NCI-H2227 (cell line): ENCODE data around the gene APLN.
A peak's percentile ranks its signal among the peaks of the same experiment; 100 is the strongest.

Experiments used
- DNase-seq: peaks from one replicate; lab custom pipeline; 2025; ENCODE audit not compliant: unreplicated experiment; lab: John Stamatoyannopoulos, UW

Gene APLN, protein sequence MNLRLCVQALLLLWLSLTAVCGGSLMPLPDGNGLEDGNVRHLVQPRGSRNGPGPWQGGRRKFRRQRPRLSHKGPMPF

GRCh38 chrX:129654652-129655546 is at the start of gene APLN:
Gene APLN (minus strand): TSS chrX:129654956. CDS start chrX:129654630, 326 bp downstream.
- peak; percentile 84 for DNase-seq

- no peak for DNase-seq
Measured at GRCh38 chrX:129704491-129704890, 49.7 kb upstream of the APLN start.

- no peak for DNase-seq
Measured at GRCh38 chrX:129701624-129702069, 46.9 kb upstream of the APLN start.

GRCh38 chrX:129700536-129700935 is 45.8 kb upstream of the APLN start:
- DNase-seq = no peak

DNA sequence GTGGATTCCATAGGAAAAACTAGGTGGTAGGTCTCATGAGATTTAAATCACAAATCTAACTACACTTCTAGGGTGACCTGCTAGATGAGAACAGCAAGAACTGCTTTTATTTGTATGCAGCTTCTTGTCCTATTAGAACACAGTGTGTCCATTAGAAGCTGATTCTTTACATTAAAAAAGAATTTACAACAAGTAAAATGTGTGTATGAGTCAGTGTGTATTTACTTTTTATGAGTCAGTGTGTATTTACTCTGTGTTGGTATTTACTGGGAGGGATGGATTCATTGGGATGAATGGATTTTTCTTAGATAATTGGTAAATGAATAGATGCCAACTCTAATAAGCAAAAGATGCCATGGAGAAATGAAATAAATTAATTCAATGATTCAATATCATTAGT is 43.4 kb upstream of the APLN start:
- DNase-seq = no peak

- no peak for DNase-seq
Measured at GRCh38 chrX:129697204-129697829, 42.6 kb upstream of the APLN start.

GRCh38 chrX:129696463-129697155 is 41.9 kb upstream of the APLN start:
- DNase-seq = no peak

- DNase-seq = no peak
Measured at GRCh38 chrX:129695937-129696336, 41.2 kb upstream of the APLN start.

DNA sequence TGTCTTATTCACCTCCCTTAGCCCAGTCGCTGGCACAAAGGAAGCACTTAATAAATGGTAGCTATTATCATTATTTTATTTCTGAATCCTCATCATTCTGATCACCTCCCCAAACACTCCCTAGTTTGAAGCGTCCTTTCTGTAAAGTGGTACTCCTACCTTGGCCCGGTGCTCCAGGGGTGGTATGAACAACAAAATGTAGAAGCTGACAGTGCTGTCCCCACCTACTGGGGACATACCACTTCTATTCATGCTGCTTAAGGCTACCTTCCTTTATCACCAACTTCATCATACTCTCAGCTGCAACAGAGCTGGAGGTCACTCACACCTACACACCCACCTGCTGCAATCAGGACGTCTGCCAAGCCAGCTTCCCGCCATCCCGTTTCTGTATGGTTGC is 40.8 kb upstream of the APLN start:
- no peak for DNase-seq

DNA sequence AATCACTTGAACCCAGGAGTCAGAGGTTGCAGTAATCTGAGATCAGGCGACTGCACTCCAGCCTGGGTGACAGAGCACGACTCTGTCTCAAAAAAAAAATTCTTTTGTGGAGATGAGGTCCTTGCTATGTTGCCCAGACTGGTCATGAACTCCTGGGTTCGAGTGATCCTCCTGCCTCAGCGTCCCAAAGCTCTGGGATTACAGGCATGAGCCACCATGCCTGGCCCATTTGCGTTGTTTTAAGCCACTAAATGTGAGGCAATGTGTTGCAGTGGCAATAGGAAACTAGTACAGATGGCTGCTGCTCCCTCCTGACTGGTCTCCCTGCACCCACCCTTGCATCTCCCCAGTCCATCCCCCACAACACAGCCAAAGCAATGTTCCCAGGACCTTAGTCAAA is 40.0 kb upstream of the APLN start:
- DNase-seq = no peak

GRCh38 chrX:129693354-129693753 is 38.6 kb upstream of the APLN start:
- DNase-seq = no peak

GRCh38 chrX:129690435-129690834 is 35.7 kb upstream of the APLN start:
- DNase-seq = no peak

DNA sequence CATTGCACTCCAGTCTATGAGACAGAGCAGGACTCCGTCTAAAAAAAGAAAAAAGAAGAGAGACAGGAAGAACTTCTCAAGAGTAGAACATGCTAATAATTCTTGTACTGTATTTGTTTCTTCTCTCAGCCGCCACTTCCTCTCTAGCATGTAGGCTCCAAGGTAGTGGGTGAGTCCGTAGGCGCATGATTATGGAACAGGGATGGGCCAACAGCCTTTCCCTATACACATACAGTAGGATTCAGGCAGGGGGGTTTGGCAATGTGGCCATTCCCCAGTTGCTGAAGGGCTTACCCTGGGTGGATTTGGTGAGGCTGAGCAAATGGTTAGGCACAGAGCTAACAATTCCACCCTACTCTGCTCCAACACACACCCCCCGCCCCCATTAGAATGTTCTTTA is 35.0 kb upstream of the APLN start:
- DNase-seq = no peak

DNA sequence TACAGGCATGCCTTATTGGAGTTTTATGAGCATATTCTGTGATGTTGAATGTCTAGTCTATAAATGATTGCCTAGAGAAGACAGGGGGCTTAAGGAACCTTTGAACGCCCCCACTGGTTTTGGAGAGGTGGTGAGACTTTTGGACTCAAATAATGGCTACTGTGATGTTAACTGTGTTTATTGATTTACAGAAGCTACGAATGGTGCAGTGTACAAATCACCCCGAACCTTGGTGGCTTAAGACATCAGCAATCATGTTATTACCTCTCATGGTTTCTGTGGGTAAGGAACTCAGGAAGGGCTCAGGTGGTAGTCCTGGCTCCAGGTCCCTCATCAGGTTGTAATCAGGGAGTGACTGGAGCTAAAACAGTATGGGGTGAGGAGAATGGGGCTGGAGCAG is 33.3 kb upstream of the APLN start:
- DNase-seq = no peak

- peak; percentile 29 for DNase-seq
Measured at GRCh38 chrX:129686422-129686948, 31.7 kb upstream of the APLN start.

DNA sequence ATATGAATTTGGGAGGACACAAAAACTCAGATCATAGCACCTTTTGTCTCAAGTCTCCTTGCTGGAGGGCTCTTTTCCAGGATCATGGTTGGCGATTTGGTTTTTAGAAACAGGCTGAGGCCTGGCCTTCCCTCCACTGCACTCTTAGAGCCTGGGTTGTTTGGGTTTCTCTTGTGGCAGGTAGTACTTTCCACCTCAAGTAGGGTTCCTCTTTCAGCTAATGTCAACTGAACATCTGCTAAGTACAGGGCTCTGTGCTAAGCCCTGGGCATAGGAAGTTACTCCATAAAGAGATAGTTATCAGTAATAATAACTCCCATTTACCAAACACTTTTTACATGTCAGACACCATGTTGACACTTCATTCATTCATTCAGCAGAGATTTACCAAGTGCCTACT is 28.2 kb upstream of the APLN start:
- no peak for DNase-seq

GRCh38 chrX:129679901-129680300 is 25.1 kb upstream of the APLN start:
- DNase-seq = no peak

- DNase-seq = peak; percentile 59
Measured at GRCh38 chrX:129678614-129679195, 23.9 kb upstream of the APLN start.

- no peak for DNase-seq
Measured at GRCh38 chrX:129667412-129667811, 12.7 kb upstream of the APLN start.

DNA sequence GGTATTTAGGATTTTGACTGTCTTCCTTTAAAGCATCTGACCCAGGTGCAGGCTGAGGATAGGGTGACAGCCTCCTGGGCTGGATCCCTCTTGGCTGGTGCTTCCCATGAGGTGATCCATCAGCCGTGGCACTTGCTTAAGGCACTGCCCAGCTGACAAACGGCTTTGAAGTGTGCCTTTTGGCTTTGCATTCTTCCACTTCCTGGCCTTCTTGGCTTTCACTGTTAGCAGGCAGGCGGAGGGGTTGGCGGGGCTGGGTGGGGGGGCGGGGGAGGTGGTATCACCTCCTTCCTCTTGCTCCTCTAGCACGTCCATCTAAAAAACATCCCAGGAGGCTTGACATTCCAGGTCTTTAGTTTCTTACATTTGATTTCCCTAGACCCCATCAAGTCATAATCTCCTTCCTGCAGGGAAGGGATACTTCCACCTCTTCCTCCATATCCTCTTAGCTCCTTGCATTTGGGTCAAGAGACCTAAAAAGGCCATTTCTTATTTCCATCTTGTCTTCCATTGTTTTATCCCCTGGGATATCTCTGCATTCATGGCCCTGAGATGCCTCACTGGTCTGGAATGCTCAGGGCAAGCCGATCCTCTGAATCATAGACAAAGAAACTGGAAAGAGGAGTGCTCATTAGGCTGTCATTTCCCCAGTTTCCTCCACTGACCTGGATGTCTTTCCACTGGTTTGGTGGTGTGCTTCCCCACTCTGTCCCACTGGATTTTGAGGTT is 11.3 kb upstream of the APLN start:
- no peak for DNase-seq
